M059J (cell line): ENCODE results near the gene MATK. TPM values are rescaled to one million over a fixed set of nuclear protein-coding genes. Genes with fewer than 3 reads are reported as not detected.

ENCODE experiments used
- DNase-seq: peaks from one replicate; pipeline ENCODE4 v3.0.0-alpha.2; 2012; ENCODE audit warnings: low read depth
- total RNA-seq: library from RNA; depleted of rRNA; stranded (reverse); fragments of >200 nt; shearing (Covaris generic); gene quantifications from 2 replicates; pipeline ENCODE4 v1.2.3, GENCODE V29; 2014

Gene MATK
- total RNA-seq, 1 experiment from 2014 or later = not detected

GRCh38 chr19:3790209-3790734 is 4.1 kb upstream of the MATK start:
- no peak for DNase-seq

DNA sequence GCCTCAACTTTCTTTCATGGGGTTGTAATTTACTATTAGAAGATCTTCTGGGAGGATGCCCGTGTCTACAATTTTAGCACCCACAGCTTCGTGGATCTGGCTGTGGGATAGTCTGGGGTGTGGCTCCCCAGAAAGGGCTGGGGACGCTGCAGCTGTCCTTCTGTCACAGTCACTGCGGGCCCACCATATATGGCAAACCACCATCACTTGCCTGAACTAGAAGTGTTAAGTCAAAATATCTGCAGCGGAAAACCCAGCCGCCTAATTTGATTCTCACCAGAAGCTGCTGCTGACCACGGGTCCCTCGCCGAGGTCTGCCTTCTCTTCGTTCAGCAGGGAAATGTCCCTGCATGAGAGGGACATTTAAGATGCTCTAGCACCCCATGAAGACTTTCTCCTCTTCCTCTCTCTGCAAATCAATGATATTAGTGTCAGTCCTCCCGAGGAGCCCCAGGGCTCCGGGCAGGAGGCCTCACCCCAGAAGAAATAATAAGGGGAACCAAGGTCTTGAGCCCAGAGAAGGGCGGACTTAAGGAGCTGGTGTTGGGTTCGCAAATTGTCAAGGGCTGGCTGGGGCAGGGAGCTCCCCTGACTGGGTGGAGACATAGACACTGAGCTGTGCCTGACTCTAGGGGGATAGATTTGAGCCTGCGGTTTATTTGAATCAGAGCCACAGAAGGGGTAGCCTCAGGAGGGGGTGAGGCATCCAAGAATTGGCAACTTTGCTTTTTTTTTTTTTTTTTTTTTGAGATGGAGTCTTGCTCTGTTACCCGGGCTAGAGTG is 3.0 kb upstream of the MATK start:
- DNase-seq = no peak

GRCh38 chr19:3785451-3785937 is 687 bp downstream of the MATK start:
- DNase-seq = no peak

DNA sequence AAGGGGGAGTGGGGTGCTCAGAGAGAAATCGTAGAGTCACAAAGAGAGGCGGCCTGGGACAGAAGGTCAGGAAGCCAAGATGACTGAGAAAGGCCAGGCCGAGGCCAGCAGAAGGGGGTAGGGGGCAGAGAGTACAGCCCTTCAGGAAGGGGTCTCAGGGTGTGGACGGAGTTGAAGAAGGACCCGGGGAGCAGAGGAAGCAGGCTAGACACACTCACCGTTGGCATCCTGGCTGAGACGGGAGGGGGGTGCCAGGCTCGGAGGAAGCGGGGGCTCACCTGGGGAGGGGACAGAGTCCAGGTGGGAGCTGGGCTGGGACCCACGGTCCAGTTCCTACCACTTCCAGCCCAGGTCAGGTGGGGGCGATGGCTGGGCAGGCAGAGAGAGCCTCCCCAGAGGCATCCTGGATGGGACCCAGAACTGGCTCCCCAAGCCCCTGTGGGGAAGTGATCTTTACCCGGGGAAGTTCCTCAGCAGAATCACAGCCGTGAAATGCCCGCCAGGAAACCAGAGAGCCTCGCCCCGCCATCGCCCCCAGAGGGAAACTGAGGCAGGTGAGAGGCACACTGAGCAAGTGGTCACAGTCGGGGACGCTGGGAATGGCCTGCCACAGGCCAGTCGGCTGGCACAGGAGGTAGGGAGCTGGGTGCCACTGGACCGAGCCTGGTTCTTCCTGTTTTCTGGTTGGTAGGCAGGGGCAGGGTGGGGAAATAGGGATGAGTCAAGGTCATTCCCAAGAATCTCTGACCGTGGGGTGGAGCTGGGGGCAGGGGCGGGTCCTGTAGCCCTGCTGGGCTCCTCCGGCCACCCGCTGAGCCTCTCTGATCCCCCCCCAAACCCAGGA is 1.4 kb downstream of the MATK start:
- no peak for DNase-seq

DNA sequence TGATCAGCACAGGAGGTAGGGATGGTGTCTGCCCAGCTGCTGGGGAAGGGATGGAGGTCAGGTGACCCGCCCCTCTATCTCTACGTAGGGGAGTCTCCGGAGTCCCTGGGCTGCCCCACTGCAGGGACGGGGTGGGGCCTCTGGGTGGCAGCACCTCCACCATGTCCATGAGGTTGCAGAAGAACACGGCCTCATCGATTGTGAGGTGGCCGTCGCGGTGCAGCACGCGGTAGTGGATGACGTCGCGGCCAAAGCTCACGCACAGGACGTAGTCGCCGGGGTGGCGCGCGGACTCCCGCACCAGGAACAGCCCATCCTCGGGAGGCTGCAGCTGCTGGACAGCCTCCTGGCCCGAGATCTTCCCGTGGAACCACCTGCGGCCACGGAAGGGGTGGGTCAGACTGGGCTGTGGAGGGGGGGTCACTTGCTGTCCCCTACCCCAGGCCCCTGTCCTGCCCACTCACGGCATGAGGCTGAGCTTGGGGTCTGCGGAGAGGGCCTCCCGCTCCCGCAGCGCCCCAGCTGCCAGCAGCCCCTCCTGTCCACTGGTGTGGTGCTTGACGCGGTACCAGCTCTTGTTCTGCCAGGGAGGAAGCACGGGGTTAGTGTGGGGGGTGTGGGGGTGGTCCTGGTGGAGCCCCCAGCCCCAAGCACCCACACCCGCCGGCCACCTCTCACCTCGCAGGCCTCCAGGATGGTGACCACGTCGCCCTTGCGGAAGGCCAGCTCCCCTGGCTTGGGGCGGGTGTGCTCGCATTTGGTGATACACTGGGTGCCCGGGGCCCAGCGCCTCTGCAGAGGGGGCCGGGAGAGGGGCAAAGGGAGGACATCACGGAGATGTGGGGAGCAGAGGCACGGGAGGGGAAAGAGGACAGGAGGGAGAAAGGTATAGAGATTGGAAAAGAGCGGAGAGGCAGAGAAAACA is 2.3 kb downstream of the MATK start:
- DNase-seq = no peak

- no peak for DNase-seq
These were observed 3.3 kb downstream of the MATK start for GRCh38 chr19:3782903-3783302.

GRCh38 chr19:3782330-3782729 is 3.9 kb downstream of the MATK start:
- no peak for DNase-seq

DNA sequence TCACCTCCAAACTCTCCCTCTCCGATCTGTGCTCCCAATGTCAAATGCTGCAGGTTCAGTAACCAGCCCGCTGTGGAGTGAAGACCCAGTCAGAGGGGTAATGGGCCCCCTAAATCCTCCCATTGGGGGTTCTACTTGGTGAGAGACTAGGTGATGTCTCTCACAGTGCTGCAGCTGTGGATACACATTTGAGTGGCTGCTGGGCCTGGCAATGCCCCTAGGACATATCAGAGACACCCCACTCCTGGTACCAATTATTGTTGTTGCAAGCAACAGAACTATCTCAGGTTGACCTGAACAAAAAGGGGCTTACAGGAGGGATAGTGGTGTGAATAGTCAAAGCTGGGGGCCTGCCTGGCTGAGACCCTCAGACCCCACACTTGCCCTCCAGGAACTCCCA is 4.6 kb downstream of the MATK start:
- DNase-seq = no peak

DNA sequence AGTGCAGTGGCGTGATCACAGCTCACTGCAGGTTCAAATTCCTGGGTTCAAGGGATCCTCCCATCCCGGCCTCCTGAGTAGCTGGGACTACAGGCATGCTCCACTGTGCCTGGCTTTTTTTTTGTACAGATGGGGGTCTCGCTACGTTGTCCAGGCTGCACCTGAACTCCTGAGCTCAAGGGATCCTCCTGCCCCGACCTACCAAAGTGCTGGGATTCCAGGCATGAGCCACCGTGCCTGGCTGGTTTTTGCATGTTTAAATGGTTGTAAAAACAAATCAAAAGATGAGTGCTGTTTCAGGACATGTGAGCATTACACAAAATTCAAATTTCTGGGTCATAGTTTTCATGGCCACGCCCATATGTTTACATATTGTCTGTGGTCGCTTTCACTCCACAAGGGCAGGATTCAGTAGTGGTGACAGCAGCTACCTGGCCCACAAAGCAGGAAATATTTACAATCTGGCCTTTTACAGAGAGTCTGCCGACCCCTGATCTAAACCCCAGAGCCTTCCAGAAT is 5.3 kb downstream of the MATK start:
- no peak for DNase-seq

GRCh38 chr19:3778899-3779723 is 7.1 kb downstream of the MATK start:
- no peak for DNase-seq

GRCh38 chr19:3778104-3778867 is 7.9 kb downstream of the MATK start:
- no peak for DNase-seq

DNA sequence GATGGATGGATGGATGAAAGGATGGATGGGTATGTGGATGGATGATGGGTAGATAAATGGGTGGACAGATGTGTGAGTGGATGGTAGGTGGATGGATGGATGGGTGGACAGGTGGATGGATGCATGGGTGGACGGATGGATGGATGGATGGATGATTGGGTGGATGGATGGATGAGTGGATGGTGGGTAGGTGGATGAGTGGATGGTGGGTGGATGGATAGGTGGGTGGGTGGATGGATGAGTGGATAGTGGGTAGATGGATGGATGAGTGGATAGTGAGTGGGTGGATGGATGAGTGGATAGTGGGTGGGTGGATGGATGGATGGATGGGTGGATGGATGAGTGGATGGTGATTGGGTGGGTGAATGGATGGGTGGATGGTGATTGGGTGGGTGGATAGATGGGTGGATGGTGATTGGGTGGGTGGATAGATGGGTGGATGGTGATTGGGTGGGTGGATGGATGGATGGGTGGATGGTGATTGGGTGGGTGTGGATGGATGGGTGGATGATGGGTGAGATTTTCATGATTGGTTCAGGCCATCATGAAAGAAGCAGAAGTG is 9.6 kb downstream of the MATK start:
- no peak for DNase-seq

GRCh38 chr19:3775831-3776230 is 10.3 kb downstream of the MATK start:
- DNase-seq = no peak

- no peak for DNase-seq
These were observed 10.8 kb downstream of the MATK start for GRCh38 chr19:3775374-3775711.

DNA sequence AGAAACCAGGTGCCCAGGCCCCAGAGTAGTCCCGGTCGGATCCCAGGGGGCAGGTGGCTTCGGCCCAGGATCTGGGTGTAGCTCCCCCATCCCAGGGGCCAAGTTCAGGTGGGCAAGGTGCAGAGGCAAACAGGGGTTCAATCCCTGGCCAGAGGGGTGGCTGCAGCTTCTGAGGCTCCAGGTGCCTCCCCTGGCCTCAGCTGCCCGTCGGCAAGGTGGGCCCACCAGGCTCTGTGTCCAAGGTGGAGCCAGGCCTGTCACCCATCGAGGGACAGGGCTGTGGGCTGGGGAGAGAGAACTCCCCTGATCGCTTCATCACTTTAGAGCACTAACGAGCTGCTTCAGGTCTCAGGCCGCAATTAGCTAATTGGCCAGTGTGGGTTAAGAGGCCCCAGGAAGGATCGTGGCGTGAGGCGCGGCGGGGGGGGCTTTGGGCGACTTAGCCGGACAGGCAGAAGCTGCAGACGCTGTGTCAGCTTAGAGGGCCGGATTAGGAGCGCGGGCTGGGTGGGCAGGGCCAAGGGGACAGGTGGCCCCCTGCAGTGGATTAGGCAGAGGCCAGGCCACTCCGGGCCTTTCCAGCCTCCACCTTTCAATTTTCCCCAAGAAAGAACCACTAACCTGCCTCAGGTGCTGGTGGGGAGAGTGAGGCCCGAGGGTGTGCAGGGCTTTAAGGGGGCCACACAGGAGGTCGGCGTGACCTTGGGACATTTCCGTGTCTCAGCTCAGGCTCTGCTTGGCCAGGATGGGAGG is 11.4 kb downstream of the MATK start:
- DNase-seq = no peak

DNA sequence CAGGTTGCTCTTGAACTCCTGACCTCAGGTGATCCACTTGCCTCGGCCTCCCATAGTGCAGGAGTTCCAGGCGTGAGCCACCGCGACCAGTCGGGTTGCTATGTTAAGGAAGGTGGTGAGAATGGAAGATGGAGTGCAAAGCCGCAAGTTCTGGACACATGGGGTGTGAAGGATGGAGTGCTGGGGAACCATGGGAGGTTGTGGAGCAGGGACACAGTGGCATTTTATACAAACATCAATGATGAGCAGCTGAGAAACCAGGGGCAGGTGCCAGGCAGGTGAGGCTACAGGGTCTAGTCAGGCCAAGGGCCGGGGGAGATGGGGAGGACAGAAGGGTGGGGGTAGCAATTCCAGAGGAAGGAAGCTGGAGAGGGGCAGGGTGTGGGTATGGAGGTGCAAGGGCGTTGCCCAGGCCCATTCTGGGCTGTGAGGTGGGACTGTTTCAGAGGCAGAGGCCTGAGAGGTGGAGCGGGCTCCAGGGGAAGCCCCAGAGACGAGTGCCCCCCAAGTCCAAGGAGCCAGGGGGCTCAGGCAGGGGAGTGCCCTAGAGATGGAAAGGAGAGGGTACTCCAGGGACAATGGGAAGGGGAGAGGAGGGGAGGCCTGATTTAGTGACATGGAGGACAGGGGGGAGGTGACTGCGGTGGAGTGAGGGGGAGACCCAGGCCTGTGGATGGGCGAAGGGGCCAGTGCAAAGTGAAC is 12.2 kb downstream of the MATK start:
- no peak for DNase-seq

- no peak for DNase-seq
These were observed 14.2 kb downstream of the MATK start, which contains the start of gene RAX2 for GRCh38 chr19:3771906-3772455. TSS of gene RAX2 (minus strand) at chr19:3772228. CDS start at chr19:3771742, 486 bp downstream.
